H1 (cell line): ENCODE results near the gene SEC24C. TPM values are rescaled to one million over a fixed set of nuclear protein-coding genes. Genes with fewer than 3 reads are reported as not detected.

Source experiments
- CBX5 ChIP-seq: fragments of 300-800, 300-1000 bp; sonication (generic); IDR thresholded peaks from 2 replicates; pipeline ENCODE4 v1.7.1; 2016; ENCODE audit warnings: antibody characterized with exemption, low read length, low read depth
- EGR1 ChIP-seq: IDR thresholded peaks from 2 replicates; pipeline ENCODE4 v1.6.1; 2011; ENCODE audit warnings: low read depth, low read length, borderline replicate concordance
- GABPA ChIP-seq: IDR thresholded peaks from 2 replicates; pipeline ENCODE4 v1.6.1; 2011; ENCODE audit warnings: mild to moderate bottlenecking, low read length, moderate library complexity, borderline replicate concordance; ENCODE audit not compliant: insufficient read depth
- MAFK ChIP-seq: IDR thresholded peaks from 2 replicates; pipeline ENCODE4 v1.6.1; 2012; ENCODE audit warnings: low read depth, mild to moderate bottlenecking, improper control_type of control experiment, low read length
- POU5F1 ChIP-seq: IDR thresholded peaks from 2 replicates; pipeline ENCODE4 v1.6.1; 2011; ENCODE audit warnings: low read depth, mild to moderate bottlenecking, low read length, moderate library complexity
- polyA plus RNA-seq, 7 experiments: library from polyadenylated mRNA; depleted of rRNA in 3 of 7; stranded (reverse) in 5 of 7; unstranded in 2 of 7; fragments of >200 nt in 5 of 7; fragments of 200-250 nt in 2 of 7; gene quantifications; 1 replicate in 5 of 7; 2 replicates in 1 of 7; 4 replicates in 1 of 7; pipeline versions ENCODE4 v1.2.1 to v1.2.3, GENCODE V29; 2011 to 2013; ENCODE audit warnings: missing spikeins in 2 of 7, mixed read lengths in 2 of 7
- total RNA-seq: library from RNA; stranded (reverse); fragmentation: NEBNext Ultra II Directional; extraction: Animal tissue kit (Norgen Biotek cat#: 25700); gene quantifications from 2 replicates; pipeline ENCODE4 v1.2.1, GENCODE V29; 2021

SEC24C gene
- total and polyA plus RNA-seq, 2 of the 8 experiments (the other 6 are each of a cell fraction or from before 2014, with no cell fraction given): 63.2 to 67.4 TPM

- TF ChIP-seq CBX5 (no peak), EGR1 (no peak), POU5F1 (no peak), GABPA (no peak), MAFK (no peak)
These were observed 12.0 kb downstream of the SEC24C start (continued) for GRCh38 chr10:73756183-73756582.
